ENCODE measurements around the gene HAAO.

HAAO gene

DNA sequence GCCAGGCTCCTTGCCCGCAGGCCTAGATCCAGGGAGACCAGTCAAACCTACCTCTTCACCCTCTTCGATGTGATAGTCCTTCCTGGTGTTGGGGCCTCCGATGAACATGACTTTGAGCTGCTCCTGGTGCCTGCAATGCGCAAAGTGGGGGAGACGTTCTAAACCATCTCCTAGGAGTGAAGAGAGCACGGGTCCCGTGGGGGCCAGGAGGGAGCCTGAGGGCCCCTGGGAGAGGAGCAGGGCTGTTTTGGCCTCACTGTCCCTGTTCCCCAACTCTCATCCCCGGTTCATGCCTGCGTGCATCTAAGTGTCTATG, 3.9 kb downstream of the HAAO start:
- no peak overlapping the region for H3K4me3 ChIP-seq (ENCODE audit: low read length)
- H3K27ac ChIP-seq (ENCODE audit: low read length), result no peak overlapping the region
- no peaks in the 10 kb centered on the region for H3F3A ChIP-seq (ENCODE audit: insufficient read depth, low read length)
- no peak for TF ChIP-seq EZH2 (optimal IDR thresholded peaks at IDR 0.05; ENCODE audit: low read depth, low read length)
- no peak for TF ChIP-seq EZH2phosphoT487 (IDR thresholded peaks at IDR 0.05; ENCODE audit: low read length)
- TF ChIP-seq, protein P1, sequence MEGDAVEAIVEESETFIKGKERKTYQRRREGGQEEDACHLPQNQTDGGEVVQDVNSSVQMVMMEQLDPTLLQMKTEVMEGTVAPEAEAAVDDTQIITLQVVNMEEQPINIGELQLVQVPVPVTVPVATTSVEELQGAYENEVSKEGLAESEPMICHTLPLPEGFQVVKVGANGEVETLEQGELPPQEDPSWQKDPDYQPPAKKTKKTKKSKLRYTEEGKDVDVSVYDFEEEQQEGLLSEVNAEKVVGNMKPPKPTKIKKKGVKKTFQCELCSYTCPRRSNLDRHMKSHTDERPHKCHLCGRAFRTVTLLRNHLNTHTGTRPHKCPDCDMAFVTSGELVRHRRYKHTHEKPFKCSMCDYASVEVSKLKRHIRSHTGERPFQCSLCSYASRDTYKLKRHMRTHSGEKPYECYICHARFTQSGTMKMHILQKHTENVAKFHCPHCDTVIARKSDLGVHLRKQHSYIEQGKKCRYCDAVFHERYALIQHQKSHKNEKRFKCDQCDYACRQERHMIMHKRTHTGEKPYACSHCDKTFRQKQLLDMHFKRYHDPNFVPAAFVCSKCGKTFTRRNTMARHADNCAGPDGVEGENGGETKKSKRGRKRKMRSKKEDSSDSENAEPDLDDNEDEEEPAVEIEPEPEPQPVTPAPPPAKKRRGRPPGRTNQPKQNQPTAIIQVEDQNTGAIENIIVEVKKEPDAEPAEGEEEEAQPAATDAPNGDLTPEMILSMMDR (IDR thresholded peaks at IDR 0.05; ENCODE audit: low read length), result no peak
- H3K9me2 ChIP-seq (replicated peaks; ENCODE audit: insufficient read depth, low read length), result no peaks in the 10 kb centered on the region
- H3K36me3 ChIP-seq (replicated peaks; ENCODE audit: insufficient read depth, low read length), result no peaks in the 10 kb centered on the region
- H2AFZ ChIP-seq (ENCODE audit: low read length), result no peak overlapping the region
- no peak overlapping the region for H3K9ac ChIP-seq (ENCODE audit: low read length)
- peaks cover 15% of the 10 kb centered on the region; the same call in 1 of the 2 replicates for H3K27me3 ChIP-seq (replicated peaks; ENCODE audit: insufficient read depth, low read length)
- H3K4me2 ChIP-seq (ENCODE audit: low read depth, low read length), result no peak overlapping the region
- no peaks in the 10 kb centered on the region for H3K4me1 ChIP-seq (ENCODE audit: low read length)
- H3K9me3 ChIP-seq (replicated peaks; ENCODE audit: insufficient read depth, low read length), result no peaks in the 10 kb centered on the region
- H4K20me1 ChIP-seq (ENCODE audit: insufficient read depth, low read length), result no peaks in the 10 kb centered on the region
- H3K79me2 ChIP-seq (ENCODE audit: low read length), result no peaks in the 10 kb centered on the region
- DNase-seq, result no peak

DNA sequence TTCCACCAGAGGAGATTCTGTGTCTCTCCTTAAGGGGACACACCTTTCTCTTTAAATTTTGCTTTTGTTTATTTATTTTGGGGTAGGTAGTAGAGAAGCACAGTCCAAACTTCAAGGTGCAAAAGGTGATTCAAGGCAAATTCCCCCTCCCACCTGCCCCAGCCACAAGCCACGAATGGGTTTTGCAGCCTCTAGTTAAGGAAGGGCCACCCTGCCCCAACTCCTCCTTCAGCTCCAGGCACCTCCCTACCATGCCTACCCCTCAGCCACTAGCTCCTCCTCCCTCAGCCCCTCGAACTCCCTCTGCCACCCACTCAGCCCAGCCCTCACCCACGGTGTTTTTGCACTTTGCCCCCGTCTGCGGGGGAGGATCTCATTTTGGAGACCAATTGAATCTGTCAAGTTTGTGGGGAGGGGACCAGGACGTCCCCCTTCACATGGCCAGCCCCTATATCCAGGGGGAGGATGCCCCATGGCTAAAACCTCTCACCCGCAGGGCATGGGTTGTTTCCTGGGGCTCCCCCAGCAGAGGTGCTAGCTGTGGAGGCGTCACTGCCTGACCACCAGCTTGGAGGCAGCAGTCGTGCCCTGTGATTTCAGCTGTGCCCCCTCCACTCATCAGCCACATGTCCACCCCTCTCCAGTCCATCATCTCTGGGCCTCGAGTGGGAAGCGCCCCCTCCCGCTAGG, 4.5 kb downstream of the HAAO start:
- no peak overlapping the region for H3K9ac ChIP-seq (ENCODE audit: low read length)
- no peaks in the 10 kb centered on the region for H3K36me3 ChIP-seq (replicated peaks; ENCODE audit: insufficient read depth, low read length)
- H3F3A ChIP-seq (ENCODE audit: insufficient read depth, low read length), result no peaks in the 10 kb centered on the region
- H3K79me2 ChIP-seq (ENCODE audit: low read length), result no peaks in the 10 kb centered on the region
- H3K27ac ChIP-seq (ENCODE audit: low read length), result no peak overlapping the region
- no peaks in the 10 kb centered on the region for H3K9me2 ChIP-seq (replicated peaks; ENCODE audit: insufficient read depth, low read length)
- H2AFZ ChIP-seq (ENCODE audit: low read length), result no peak overlapping the region
- peaks cover 10% of the 10 kb centered on the region; the same call in 1 of the 2 replicates for H3K27me3 ChIP-seq (replicated peaks; ENCODE audit: insufficient read depth, low read length)
- no peaks in the 10 kb centered on the region for H3K9me3 ChIP-seq (replicated peaks; ENCODE audit: insufficient read depth, low read length)
- H3K4me3 ChIP-seq (ENCODE audit: low read length), result no peak overlapping the region
- no peak for TF ChIP-seq EZH2phosphoT487 (IDR thresholded peaks at IDR 0.05; ENCODE audit: low read length)
- TF ChIP-seq, protein P1 (IDR thresholded peaks at IDR 0.05; ENCODE audit: low read length), result no peak
- no peak for TF ChIP-seq EZH2 (optimal IDR thresholded peaks at IDR 0.05; ENCODE audit: low read depth, low read length)
- no peaks in the 10 kb centered on the region for H3K4me1 ChIP-seq (ENCODE audit: low read length)
- no peak for DNase-seq
- no peak overlapping the region for H3K4me2 ChIP-seq (ENCODE audit: low read depth, low read length)
- H4K20me1 ChIP-seq (ENCODE audit: insufficient read depth, low read length), result no peaks in the 10 kb centered on the region

DNA sequence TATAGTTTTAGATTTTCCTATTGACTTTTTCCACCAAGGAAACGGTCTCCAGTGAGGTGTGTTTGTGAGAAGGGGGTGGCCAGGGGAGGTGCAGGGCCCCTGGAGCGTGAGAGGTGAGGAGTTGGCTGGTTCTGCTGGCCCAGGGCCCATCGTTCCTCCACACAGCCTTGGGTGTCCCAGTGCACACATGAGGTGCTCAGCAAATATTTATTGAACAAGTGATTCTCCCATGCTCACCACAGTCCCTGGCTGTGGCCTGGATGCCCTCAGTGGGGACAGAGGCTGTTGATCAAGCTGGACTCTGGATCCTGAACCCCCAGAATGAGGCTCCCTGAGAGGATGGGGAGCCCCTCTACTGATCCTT, 5.0 kb downstream of the HAAO start:
- Histone ChIP-seq H3K27me3 (replicated peaks; ENCODE audit: insufficient read depth, low read length) (peaks cover 5% of the 10 kb centered on the region; the same call in 1 of the 2 replicates), H3K4me2 (ENCODE audit: low read depth, low read length) (no peak overlapping the region)

More for the DNA sequence above, 5.0 kb downstream of the HAAO start:
- Histone ChIP-seq H3K9ac (ENCODE audit: low read length) (no peak overlapping the region), H4K20me1 (ENCODE audit: insufficient read depth, low read length) (no peaks in the 10 kb centered on the region), H3K36me3 (replicated peaks; ENCODE audit: insufficient read depth, low read length) (no peaks in the 10 kb centered on the region), H3K79me2 (ENCODE audit: low read length) (no peaks in the 10 kb centered on the region), H3K27ac (ENCODE audit: low read length) (no peak overlapping the region), H3F3A (ENCODE audit: insufficient read depth, low read length) (no peaks in the 10 kb centered on the region), H3K9me3 (replicated peaks; ENCODE audit: insufficient read depth, low read length) (no peaks in the 10 kb centered on the region), H2AFZ (ENCODE audit: low read length) (no peak overlapping the region), H3K4me1 (ENCODE audit: low read length) (no peaks in the 10 kb centered on the region), H3K4me3 (ENCODE audit: low read length) (no peak overlapping the region), H3K9me2 (replicated peaks; ENCODE audit: insufficient read depth, low read length) (no peaks in the 10 kb centered on the region)
- TF ChIP-seq, protein P1 (IDR thresholded peaks at IDR 0.05; ENCODE audit: low read length), result no peak
- TF ChIP-seq EZH2 (optimal IDR thresholded peaks at IDR 0.05; ENCODE audit: low read depth, low read length), result no peak
- no peak for TF ChIP-seq EZH2phosphoT487 (IDR thresholded peaks at IDR 0.05; ENCODE audit: low read length)
- DNase-seq, result no peak

Data from MM.1S (cell line).